Measurements from ENCODE around the gene NINJ1. TPM values are rescaled to one million over a fixed set of nuclear protein-coding genes. Genes with fewer than 3 reads are reported as not detected.
"Not testable (repeated sequence)": the region's sequence is repeated elsewhere in the genome, so short reads cannot be mapped to it uniquely, and the experiment has no call there.

Gene NINJ1
- polyA plus RNA-seq, 1 donor, result 78.7 TPM

GRCh38 chr9:93119703-93119952 lies 14.4 kb downstream of the NINJ1 start:
- DNase-seq, result no peak
- H3K27ac ChIP-seq (ENCODE audit: low read length), result peak overlapping the region; percentile 35
- no CpG with 5 or more reads among the region's 5 CpGs for WGBS (ENCODE audit: insufficient coverage, low lambda C conversion rate)
- H3K4me1 ChIP-seq (ENCODE audit: control insufficient read depth, insufficient read depth, low read length), result peaks cover 24% of the 10 kb centered on the region
- H3K9me3 ChIP-seq (ENCODE audit: control insufficient read depth, low read depth, low read length), result no peaks in the 10 kb centered on the region
- no peak overlapping the region for H3K4me3 ChIP-seq (ENCODE audit: low read length)
- H3K27me3 ChIP-seq (ENCODE audit: control insufficient read depth, insufficient read depth, low read length), result no peaks in the 10 kb centered on the region
- H3K36me3 ChIP-seq (ENCODE audit: control insufficient read depth, insufficient read depth, low read length), result peaks cover 39% of the 10 kb centered on the region

GRCh38 chr9:93118863-93119702 lies 15.0 kb downstream of the NINJ1 start:
- Histone ChIP-seq H3K36me3 (ENCODE audit: control insufficient read depth, insufficient read depth, low read length) (peaks cover 36% of the 10 kb centered on the region), H3K4me3 (ENCODE audit: low read length) (no peak overlapping the region), H3K27ac (ENCODE audit: low read length) (peak overlapping the region; percentile 35), H3K27me3 (ENCODE audit: control insufficient read depth, insufficient read depth, low read length) (no peaks in the 10 kb centered on the region), H3K9me3 (ENCODE audit: control insufficient read depth, low read depth, low read length) (no peaks in the 10 kb centered on the region), H3K4me1 (ENCODE audit: control insufficient read depth, insufficient read depth, low read length) (peaks cover 24% of the 10 kb centered on the region)
- DNase-seq, result no peak
- WGBS (ENCODE audit: insufficient coverage, low lambda C conversion rate), result no CpG with 5 or more reads among the region's 12 CpGs

DNA sequence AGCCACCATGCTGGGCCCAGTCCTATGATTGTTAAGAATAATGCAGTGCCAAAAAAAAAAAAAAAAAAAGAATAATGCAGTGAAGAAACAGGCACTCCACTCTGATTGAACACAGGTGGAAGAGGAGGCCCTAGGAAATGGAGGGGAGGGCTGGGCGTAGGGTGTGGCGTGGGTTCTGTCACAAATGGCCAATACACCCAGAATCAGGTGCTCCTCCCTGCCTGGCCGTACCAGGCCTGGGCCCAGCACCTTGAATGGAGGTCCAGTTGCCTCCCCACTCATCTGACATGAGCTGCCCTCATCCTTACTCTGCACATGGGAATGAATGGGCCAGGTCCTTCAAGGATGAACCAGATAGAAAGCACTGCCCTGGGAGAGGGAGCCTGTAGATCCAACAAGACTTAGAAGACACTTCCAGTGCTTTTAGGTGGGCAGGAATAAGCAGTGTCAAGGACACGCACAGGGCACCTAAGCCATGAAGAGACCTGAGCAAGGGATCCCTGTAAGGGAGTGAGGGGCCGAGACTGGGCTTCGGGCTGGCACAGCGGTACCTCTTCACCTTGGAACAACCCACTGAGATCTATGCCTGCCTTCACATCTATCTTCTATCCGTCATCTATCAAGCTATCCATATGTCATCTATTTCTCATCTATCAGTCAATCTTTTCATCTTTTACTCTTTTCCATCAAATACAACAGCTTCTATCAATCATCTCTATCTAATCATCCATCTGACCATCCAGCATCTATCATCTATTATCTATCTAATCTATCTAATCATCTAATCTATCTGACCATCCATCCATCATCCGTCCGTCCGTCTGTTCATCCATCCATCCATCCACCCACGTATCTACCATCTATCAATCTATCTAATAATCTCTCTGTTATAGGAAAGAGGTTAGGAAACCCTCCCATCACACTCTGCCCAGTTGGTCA lies 15.9 kb downstream of the NINJ1 start:
- Histone ChIP-seq H3K27me3 (ENCODE audit: control insufficient read depth, insufficient read depth, low read length) (no peaks in the 10 kb centered on the region), H3K9me3 (ENCODE audit: control insufficient read depth, low read depth, low read length) (no peaks in the 10 kb centered on the region), H3K27ac (ENCODE audit: low read length) (no peak overlapping the region), H3K4me3 (ENCODE audit: low read length) (no peak overlapping the region), H3K36me3 (ENCODE audit: control insufficient read depth, insufficient read depth, low read length) (peaks cover 36% of the 10 kb centered on the region), H3K4me1 (ENCODE audit: control insufficient read depth, insufficient read depth, low read length) (peaks cover 24% of the 10 kb centered on the region)
- whole genome bisulfite sequencing (ENCODE audit: insufficient coverage, low lambda C conversion rate), result 89% methylated on average over 5 of the region's 12 CpGs
- no peak for DNase-seq

- Histone ChIP-seq H3K36me3 (ENCODE audit: control insufficient read depth, insufficient read depth, low read length) (peaks cover 36% of the 10 kb centered on the region), H3K4me1 (ENCODE audit: control insufficient read depth, insufficient read depth, low read length) (peaks cover 24% of the 10 kb centered on the region)
- DNase-seq; H3K27ac ChIP-seq (ENCODE audit: low read length); H3K4me3 ChIP-seq (ENCODE audit: low read length); H3K27me3 ChIP-seq (ENCODE audit: control insufficient read depth, insufficient read depth, low read length); H3K9me3 ChIP-seq (ENCODE audit: control insufficient read depth, low read depth, low read length): not testable (repeated sequence)
- WGBS (ENCODE audit: insufficient coverage, low lambda C conversion rate), result no CpG with 5 or more reads among the region's 9 CpGs
Measured at GRCh38 chr9:93117521-93117920, 16.5 kb downstream of the NINJ1 start.

DNA sequence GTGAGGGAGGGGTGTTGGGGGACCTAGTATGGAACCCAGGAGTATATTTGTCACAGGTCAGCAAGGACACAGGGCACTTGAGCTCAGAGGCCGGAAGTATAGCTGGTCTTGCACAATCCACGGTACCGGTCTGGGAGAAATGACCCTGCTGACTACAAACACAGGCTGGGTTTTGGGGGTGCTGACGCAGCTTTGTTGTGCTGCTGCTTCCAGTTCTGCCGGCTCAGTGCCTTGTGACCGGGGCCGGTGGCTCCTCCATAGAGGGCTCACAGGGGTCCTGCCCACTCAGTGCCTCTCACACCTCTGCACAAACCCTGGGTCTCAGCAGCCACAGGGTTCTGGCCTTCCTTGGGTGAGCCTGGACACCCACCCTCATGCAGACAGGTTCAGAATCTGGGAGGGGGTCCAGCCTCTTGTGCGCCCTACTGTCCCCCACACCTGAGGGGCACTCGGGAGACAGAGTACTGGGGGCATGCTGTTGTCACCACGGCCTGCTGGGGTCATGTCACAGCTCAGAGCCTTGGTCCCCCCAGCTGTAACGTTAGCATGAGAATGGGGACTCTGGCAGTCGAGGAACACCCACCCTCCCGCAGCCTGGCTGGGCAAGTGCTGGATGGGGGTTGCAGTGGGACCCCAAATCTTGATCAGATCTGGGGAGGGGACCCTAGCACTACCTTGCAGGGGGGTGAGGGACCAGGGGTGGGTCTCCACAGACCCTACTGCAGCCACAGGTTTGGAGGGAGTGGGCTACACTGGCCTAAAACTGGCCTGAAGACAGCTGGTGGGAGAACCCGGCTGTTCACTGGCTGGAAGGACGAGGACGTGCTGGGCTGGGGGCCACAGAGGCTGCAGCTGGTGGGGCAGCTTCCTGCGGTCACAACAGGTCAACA lies 17.7 kb downstream of the NINJ1 start:
- WGBS (ENCODE audit: insufficient coverage, low lambda C conversion rate), result no CpG with 5 or more reads among the region's 17 CpGs

GRCh38 chr9:93115486-93116071 lies 18.5 kb downstream of the NINJ1 start:
- Histone ChIP-seq H3K4me1 (ENCODE audit: control insufficient read depth, insufficient read depth, low read length) (peaks cover 23% of the 10 kb centered on the region), H3K36me3 (ENCODE audit: control insufficient read depth, insufficient read depth, low read length) (peaks cover 39% of the 10 kb centered on the region), H3K4me3 (ENCODE audit: low read length) (no peak overlapping the region), H3K27me3 (ENCODE audit: control insufficient read depth, insufficient read depth, low read length) (no peaks in the 10 kb centered on the region), H3K9me3 (ENCODE audit: control insufficient read depth, low read depth, low read length) (no peaks in the 10 kb centered on the region), H3K27ac (ENCODE audit: low read length) (no peak overlapping the region)
- no CpG with 5 or more reads among the region's 3 CpGs for WGBS (ENCODE audit: insufficient coverage, low lambda C conversion rate)
- DNase-seq, result no peak

More for the DNA sequence above, 17.7 kb downstream of the NINJ1 start:
- Histone ChIP-seq H3K27ac (ENCODE audit: low read length) (peak overlapping the region; percentile 62), H3K4me1 (ENCODE audit: control insufficient read depth, insufficient read depth, low read length) (peaks cover 24% of the 10 kb centered on the region), H3K27me3 (ENCODE audit: control insufficient read depth, insufficient read depth, low read length) (no peaks in the 10 kb centered on the region), H3K9me3 (ENCODE audit: control insufficient read depth, low read depth, low read length) (no peaks in the 10 kb centered on the region), H3K4me3 (ENCODE audit: low read length) (no peak overlapping the region), H3K36me3 (ENCODE audit: control insufficient read depth, insufficient read depth, low read length) (peaks cover 36% of the 10 kb centered on the region)
- peak; percentile 83 to 89 for DNase-seq

GRCh38 chr9:93114984-93115335 lies 19.1 kb downstream of the NINJ1 start:
- H3K9me3 ChIP-seq (ENCODE audit: control insufficient read depth, low read depth, low read length), result no peaks in the 10 kb centered on the region
- no peak overlapping the region for H3K27ac ChIP-seq (ENCODE audit: low read length)
- H3K4me3 ChIP-seq (ENCODE audit: low read length), result no peak overlapping the region
- DNase-seq, result no peak
- WGBS (ENCODE audit: insufficient coverage, low lambda C conversion rate), result 60% methylated on average over 1 of the region's 5 CpGs
- H3K36me3 ChIP-seq (ENCODE audit: control insufficient read depth, insufficient read depth, low read length), result peaks cover 39% of the 10 kb centered on the region
- H3K27me3 ChIP-seq (ENCODE audit: control insufficient read depth, insufficient read depth, low read length), result no peaks in the 10 kb centered on the region
- peaks cover 17% of the 10 kb centered on the region for H3K4me1 ChIP-seq (ENCODE audit: control insufficient read depth, insufficient read depth, low read length)

- Histone ChIP-seq H3K9me3 (ENCODE audit: control insufficient read depth, low read depth, low read length) (no peaks in the 10 kb centered on the region), H3K27ac (ENCODE audit: low read length) (no peak overlapping the region), H3K27me3 (ENCODE audit: control insufficient read depth, insufficient read depth, low read length) (no peaks in the 10 kb centered on the region), H3K4me1 (ENCODE audit: control insufficient read depth, insufficient read depth, low read length) (peaks cover 12% of the 10 kb centered on the region), H3K4me3 (ENCODE audit: low read length) (no peak overlapping the region), H3K36me3 (ENCODE audit: control insufficient read depth, insufficient read depth, low read length) (peaks cover 39% of the 10 kb centered on the region)
- no CpG with 5 or more reads among the region's 17 CpGs for WGBS (ENCODE audit: insufficient coverage, low lambda C conversion rate)
- DNase-seq, result no peak
Measured at GRCh38 chr9:93114169-93114983, 19.7 kb downstream of the NINJ1 start.

- Histone ChIP-seq H3K27ac (ENCODE audit: low read length) (no peak overlapping the region), H3K4me1 (ENCODE audit: control insufficient read depth, insufficient read depth, low read length) (peaks cover 7% of the 10 kb centered on the region), H3K27me3 (ENCODE audit: control insufficient read depth, insufficient read depth, low read length) (no peaks in the 10 kb centered on the region), H3K9me3 (ENCODE audit: control insufficient read depth, low read depth, low read length) (no peaks in the 10 kb centered on the region), H3K4me3 (ENCODE audit: low read length) (no peak overlapping the region), H3K36me3 (ENCODE audit: control insufficient read depth, insufficient read depth, low read length) (peaks cover 45% of the 10 kb centered on the region)
- no peak for DNase-seq
- no CpG with 5 or more reads among the region's 13 CpGs for WGBS (ENCODE audit: insufficient coverage, low lambda C conversion rate)
Measured at GRCh38 chr9:93112864-93113389, 21.1 kb downstream of the NINJ1 start.

Data from large intestine (tissue), 3 donors.